Measurements from ENCODE around the gene PLPP7. TPM values are rescaled to one million over a fixed set of nuclear protein-coding genes. Genes with fewer than 3 reads are reported as not detected.

The PLPP7 gene
- polyA plus RNA-seq, 1 of the 3 experiments (the other 2 are of a cell fraction), result 8.6 TPM

DNA sequence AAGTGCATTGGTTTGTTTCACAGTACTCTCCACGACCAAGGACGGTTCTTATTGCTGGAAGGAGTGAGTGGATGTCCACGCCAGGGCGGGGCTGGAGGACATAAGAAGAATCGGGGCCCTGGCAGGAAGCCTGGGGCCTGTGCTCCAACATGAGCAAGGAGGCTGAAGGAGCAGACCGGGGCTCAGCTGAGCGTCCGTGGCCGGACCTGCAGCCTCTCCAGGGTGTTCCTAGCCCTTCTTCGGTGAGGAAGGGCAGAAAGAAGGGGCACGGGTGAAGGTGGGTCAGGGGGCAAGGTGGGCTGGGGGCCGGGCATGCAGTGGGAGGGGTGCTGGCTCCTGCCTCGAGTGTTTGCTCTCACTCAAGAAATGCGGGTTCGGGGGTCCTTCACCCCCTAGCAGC lies 31.3 kb upstream of the PLPP7 start:
- H3K9me2 ChIP-seq, result no peaks in the 10 kb centered on the region
- H3K4me2 ChIP-seq, result no peak overlapping the region
- no peak for TF ChIP-seq SIN3A (IDR thresholded peaks at IDR 0.05; ENCODE audit: borderline replicate concordance, low read depth, low read length)
- TF ChIP-seq RCOR1 (IDR thresholded peaks at IDR 0.05; ENCODE audit: low read length), result no peak
- TF ChIP-seq, protein P1, sequence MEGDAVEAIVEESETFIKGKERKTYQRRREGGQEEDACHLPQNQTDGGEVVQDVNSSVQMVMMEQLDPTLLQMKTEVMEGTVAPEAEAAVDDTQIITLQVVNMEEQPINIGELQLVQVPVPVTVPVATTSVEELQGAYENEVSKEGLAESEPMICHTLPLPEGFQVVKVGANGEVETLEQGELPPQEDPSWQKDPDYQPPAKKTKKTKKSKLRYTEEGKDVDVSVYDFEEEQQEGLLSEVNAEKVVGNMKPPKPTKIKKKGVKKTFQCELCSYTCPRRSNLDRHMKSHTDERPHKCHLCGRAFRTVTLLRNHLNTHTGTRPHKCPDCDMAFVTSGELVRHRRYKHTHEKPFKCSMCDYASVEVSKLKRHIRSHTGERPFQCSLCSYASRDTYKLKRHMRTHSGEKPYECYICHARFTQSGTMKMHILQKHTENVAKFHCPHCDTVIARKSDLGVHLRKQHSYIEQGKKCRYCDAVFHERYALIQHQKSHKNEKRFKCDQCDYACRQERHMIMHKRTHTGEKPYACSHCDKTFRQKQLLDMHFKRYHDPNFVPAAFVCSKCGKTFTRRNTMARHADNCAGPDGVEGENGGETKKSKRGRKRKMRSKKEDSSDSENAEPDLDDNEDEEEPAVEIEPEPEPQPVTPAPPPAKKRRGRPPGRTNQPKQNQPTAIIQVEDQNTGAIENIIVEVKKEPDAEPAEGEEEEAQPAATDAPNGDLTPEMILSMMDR (IDR thresholded peaks at IDR 0.05), result no peak
- no peak for TF ChIP-seq MEF2A (IDR thresholded peaks at IDR 0.05; ENCODE audit: borderline replicate concordance, low read depth)
- no peak for TF ChIP-seq EZH2phosphoT487 (IDR thresholded peaks at IDR 0.05; ENCODE audit: borderline replicate concordance, low read depth)
- no peaks in the 10 kb centered on the region for H3K79me2 ChIP-seq (ENCODE audit: insufficient read depth)
- no peak overlapping the region for H3K9ac ChIP-seq
- H3K4me1 ChIP-seq (ENCODE audit: control insufficient read depth in 1 of 2, insufficient read depth in 2 of 2, low read depth in 1 of 2, low read length in 1 of 2), result peaks cover 5 to 11% of the 10 kb centered on the region in 2 experiments; a peak in 2 of 4 replicates
- no peak for DNase-seq
- no peak overlapping the region for H3K27ac ChIP-seq (ENCODE audit: low read depth in 2 of 2, low read length in 1 of 2)
- H3F3A ChIP-seq (replicated peaks; ENCODE audit: insufficient read depth), result peaks cover 9% of the 10 kb centered on the region
- CTCF ChIA-PET, result interaction anchor here (2.7 kb wide), 1 partner anchor 78 kb away, joined by 10 read pairs; no protein-coding TSS in a partner anchor
- no peak overlapping the region for H2AFZ ChIP-seq (ENCODE audit: low read depth)
- WGBS (ENCODE audit: low lambda C conversion rate), result 85% methylated on average over 12 of the region's 15 CpGs
- no peaks in the 10 kb centered on the region for H3K27me3 ChIP-seq (ENCODE audit: insufficient read depth)
- H3K36me3 ChIP-seq (replicated peaks in 1 of 2; ENCODE audit: control insufficient read depth in 1 of 2, insufficient read depth in 2 of 2, low read length in 1 of 2), result no peaks in the 10 kb centered on the region
- H3K9me3 ChIP-seq, result no peaks in the 10 kb centered on the region
- POLR2A ChIA-PET, result no interaction called here
- H4K20me1 ChIP-seq (ENCODE audit: insufficient read depth), result no peaks in the 10 kb centered on the region
- no peak overlapping the region for H3K4me3 ChIP-seq (ENCODE audit: low read depth in 2 of 2, low read length in 1 of 2)

DNA sequence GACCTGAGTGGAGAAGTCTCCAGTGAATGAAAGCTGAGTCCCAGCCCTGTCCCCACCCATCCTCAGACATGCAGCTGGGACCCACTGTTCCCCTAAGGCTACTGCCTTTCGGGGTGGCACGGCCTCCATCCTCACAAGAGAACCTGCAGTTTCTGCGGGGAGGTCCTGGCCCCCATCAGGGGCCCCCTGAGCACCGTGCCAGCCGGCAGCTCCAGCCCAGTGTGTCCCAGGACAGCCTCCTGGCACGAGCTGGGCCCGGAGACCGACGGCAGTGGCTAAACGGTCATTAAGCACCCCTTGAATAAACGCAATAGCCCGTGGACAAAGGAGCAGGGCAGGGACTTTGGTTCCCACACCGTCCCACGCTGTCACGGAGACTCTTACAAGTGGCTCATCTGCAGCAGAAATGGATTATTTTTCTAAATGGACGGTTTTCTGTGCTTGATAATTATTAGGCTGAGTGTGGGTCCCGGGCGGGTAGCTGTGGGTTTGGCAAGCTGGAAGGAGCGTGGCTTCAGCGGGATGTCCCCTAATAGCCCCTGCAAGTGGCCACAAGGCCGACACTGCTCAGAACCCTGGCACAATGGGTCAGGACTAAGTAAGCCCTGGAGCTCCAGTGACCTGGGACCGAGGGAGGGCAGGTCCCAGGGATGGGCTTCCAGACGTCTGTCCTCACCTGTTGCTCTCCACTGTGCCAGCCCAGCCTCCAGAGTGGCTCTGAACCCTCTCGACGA lies 30.7 kb upstream of the PLPP7 start:
- CTCF ChIA-PET, result interaction anchor here (1.4 kb wide), 1 partner anchor 77 kb away, joined by 8 read pairs; no protein-coding TSS in a partner anchor
- WGBS (ENCODE audit: low lambda C conversion rate), result 86% methylated on average over 17 of the region's 25 CpGs
- H3K9ac ChIP-seq, result no peak overlapping the region

More for the DNA sequence above, 30.7 kb upstream of the PLPP7 start:
- Histone ChIP-seq H3K9me3 (no peaks in the 10 kb centered on the region), H3F3A (replicated peaks; ENCODE audit: insufficient read depth) (peaks cover 9% of the 10 kb centered on the region), H3K27ac (ENCODE audit: low read depth in 2 of 2, low read length in 1 of 2) (no peak overlapping the region), H4K20me1 (ENCODE audit: insufficient read depth) (no peaks in the 10 kb centered on the region), H3K4me1 (ENCODE audit: control insufficient read depth in 1 of 2, insufficient read depth in 2 of 2, low read depth in 1 of 2, low read length in 1 of 2) (peaks cover 5 to 11% of the 10 kb centered on the region in 2 experiments; a peak in 2 of 4 replicates), H2AFZ (ENCODE audit: low read depth) (no peak overlapping the region), H3K79me2 (ENCODE audit: insufficient read depth) (no peaks in the 10 kb centered on the region), H3K27me3 (ENCODE audit: insufficient read depth) (no peaks in the 10 kb centered on the region), H3K4me3 (ENCODE audit: low read depth in 2 of 2, low read length in 1 of 2) (no peak overlapping the region), H3K9me2 (no peaks in the 10 kb centered on the region), H3K36me3 (replicated peaks in 1 of 2; ENCODE audit: control insufficient read depth in 1 of 2, insufficient read depth in 2 of 2, low read length in 1 of 2) (no peaks in the 10 kb centered on the region), H3K4me2 (no peak overlapping the region)
- TF ChIP-seq, protein P2, sequence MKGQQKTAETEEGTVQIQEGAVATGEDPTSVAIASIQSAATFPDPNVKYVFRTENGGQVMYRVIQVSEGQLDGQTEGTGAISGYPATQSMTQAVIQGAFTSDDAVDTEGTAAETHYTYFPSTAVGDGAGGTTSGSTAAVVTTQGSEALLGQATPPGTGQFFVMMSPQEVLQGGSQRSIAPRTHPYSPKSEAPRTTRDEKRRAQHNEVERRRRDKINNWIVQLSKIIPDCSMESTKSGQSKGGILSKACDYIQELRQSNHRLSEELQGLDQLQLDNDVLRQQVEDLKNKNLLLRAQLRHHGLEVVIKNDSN (IDR thresholded peaks at IDR 0.05; ENCODE audit: borderline replicate concordance, low read depth), result no peak
- TF ChIP-seq, protein P1 (IDR thresholded peaks at IDR 0.05), result no peak
- TF ChIP-seq POLR2AphosphoS5 (IDR thresholded peaks at IDR 0.05; ENCODE audit: low read depth, low read length) (no peak), TEAD4 (IDR thresholded peaks at IDR 0.05; ENCODE audit: borderline replicate concordance, insufficient read depth) (no peak), SMC3 (IDR thresholded peaks at IDR 0.05; ENCODE audit: low read depth, low read length) (no peak), JUND (IDR thresholded peaks at IDR 0.05) (no peak), YY1 (IDR thresholded peaks at IDR 0.05; ENCODE audit: low read depth) (no peak)
- TF ChIP-seq, protein P3, sequence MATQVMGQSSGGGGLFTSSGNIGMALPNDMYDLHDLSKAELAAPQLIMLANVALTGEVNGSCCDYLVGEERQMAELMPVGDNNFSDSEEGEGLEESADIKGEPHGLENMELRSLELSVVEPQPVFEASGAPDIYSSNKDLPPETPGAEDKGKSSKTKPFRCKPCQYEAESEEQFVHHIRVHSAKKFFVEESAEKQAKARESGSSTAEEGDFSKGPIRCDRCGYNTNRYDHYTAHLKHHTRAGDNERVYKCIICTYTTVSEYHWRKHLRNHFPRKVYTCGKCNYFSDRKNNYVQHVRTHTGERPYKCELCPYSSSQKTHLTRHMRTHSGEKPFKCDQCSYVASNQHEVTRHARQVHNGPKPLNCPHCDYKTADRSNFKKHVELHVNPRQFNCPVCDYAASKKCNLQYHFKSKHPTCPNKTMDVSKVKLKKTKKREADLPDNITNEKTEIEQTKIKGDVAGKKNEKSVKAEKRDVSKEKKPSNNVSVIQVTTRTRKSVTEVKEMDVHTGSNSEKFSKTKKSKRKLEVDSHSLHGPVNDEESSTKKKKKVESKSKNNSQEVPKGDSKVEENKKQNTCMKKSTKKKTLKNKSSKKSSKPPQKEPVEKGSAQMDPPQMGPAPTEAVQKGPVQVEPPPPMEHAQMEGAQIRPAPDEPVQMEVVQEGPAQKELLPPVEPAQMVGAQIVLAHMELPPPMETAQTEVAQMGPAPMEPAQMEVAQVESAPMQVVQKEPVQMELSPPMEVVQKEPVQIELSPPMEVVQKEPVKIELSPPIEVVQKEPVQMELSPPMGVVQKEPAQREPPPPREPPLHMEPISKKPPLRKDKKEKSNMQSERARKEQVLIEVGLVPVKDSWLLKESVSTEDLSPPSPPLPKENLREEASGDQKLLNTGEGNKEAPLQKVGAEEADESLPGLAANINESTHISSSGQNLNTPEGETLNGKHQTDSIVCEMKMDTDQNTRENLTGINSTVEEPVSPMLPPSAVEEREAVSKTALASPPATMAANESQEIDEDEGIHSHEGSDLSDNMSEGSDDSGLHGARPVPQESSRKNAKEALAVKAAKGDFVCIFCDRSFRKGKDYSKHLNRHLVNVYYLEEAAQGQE (IDR thresholded peaks at IDR 0.05; ENCODE audit: low read depth, low read length), result no peak
- TF ChIP-seq, protein P4, sequence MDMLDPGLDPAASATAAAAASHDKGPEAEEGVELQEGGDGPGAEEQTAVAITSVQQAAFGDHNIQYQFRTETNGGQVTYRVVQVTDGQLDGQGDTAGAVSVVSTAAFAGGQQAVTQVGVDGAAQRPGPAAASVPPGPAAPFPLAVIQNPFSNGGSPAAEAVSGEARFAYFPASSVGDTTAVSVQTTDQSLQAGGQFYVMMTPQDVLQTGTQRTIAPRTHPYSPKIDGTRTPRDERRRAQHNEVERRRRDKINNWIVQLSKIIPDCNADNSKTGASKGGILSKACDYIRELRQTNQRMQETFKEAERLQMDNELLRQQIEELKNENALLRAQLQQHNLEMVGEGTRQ (IDR thresholded peaks at IDR 0.05; ENCODE audit: borderline replicate concordance, low read depth, low read length), result no peak
- TF ChIP-seq, protein P5, sequence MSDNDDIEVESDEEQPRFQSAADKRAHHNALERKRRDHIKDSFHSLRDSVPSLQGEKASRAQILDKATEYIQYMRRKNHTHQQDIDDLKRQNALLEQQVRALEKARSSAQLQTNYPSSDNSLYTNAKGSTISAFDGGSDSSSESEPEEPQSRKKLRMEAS (IDR thresholded peaks at IDR 0.05; ENCODE audit: low read depth), result no peak
- POLR2A ChIA-PET, result no interaction called here
- no peak for DNase-seq

Data from SK-N-SH (cell line).